Fibroblast of the conjunctiva (primary cell): ENCODE results near the gene SPAST.
A peak's percentile ranks its signal among the peaks of the same experiment; 100 is the strongest.
"Not testable (repeated sequence)": the region's sequence is repeated elsewhere in the genome, so short reads cannot be mapped to it uniquely, and the experiment has no call there.

Source experiments
- DNase-seq: peaks from one replicate; pipeline ENCODE4 v3.0.0-alpha.2; 2010; ENCODE audit warnings: low read depth

The SPAST gene

DNA sequence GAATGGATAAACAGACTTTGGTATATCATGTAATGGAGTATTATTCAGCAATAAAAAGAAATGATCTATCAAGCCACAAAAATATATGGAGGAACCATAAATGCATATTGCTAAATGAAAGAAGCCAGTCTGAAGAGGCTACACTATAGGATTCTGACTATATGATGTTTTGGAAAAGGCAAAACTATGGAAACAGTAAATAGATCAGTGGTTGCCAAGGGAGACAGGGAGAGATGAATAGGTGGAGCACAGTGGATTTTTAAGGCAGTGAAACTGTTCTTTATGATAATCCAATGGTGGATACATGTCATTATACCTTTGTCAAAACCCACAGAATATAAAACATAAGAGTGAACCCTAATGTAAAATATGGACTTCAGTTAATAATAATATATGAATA lies 61.3 kb downstream of the SPAST start:
- DNase-seq: no peak

DNA sequence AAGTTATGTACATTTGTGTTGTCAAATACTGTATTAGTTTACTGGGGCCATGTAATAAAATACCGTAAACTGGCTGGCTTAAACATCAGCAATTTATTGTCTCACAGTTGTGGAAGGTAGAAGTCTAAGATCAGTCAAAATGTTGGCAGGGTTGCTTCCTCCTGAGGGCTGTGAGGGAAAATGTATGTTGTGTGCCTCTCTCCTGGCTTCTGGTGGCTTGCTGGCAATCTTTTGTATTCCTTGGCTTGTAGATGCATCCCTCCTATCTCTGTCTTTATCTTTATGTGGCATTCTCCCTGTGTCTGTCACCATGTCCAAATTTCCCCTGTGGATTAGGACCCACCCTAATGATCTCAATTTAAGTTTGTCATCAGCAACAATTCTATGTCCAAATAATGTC lies 65.3 kb downstream of the SPAST start:
- no peak for DNase-seq

DNA sequence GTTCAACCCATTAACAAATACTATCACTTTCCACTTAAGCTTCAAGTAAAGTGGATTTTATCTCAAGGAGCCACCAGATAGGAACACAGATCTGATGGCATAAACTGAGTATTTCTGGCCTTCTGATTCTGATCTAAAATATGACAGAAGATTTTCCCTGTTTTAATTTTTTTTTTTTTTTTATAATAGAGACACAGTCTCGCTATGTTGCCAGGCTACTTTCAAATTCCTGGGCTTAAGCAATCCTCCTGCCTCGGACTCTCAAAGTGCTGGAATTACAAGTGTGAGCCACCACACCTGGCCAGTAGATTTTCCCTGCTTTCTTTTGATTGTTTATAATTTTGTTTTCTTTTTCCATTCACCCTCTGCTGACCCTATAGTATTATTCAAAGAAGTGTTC lies 65.7 kb downstream of the SPAST start:
- no peak for DNase-seq

DNA sequence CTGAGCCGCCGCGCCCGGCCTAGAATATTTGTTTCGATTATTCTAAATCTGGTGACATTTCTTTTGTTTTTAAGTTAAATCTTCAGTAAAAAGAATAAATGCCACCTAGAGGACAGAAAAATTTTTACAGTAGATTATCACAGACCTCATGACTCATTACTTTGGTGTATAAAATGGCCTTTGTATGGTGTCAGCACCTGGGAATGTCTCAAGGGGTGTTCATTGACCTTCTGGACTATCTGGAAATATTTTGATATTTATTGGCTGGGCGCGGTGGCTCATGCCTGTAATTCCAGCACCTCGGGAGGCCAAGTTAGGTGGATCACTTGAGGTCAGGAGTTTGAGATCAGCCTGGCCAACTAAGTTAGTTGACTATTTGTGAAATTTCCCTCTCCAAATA lies 72.1 kb downstream of the SPAST start:
- DNase-seq: peak; percentile 27

DNA sequence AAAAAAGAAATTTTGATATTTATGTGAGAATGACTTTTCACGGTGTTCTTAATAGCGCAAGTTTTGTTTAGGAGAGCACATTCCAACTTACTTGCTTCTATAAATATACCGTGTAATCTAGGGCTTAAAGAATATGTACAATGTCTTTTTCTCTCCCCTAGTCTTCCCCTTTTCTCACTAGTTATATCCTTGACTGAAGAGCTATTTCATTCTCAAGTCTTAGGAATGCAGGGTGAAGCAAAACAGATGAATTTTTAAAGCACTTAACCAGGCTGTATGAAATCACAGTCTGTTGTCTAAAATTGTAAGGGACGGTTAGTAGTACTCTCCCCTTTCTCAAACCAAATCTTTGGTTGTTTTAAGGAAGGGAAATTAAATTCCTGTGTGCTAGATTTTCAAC lies 72.7 kb downstream of the SPAST start:
- DNase-seq: no peak

DNA sequence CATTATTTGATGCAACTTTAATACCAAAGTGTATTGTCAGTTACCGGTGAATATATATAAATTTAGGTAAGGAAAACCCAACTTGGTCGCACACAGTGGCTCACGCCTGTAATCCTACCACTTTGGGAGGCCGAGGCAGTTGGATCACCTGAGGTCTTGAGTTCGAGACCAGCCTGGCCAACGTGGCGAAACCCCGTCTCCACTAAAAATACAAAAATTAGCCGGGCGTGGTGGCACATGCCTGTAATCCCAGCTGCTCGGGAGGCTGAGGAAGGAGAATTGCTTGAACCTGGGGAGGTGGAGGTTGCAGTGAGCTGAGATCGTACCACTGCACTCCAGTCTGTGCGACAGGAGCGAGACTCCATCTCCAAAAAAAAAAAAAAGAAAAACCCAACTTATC lies 88.2 kb downstream of the SPAST start:
- not testable (repeated sequence) for DNase-seq

DNA sequence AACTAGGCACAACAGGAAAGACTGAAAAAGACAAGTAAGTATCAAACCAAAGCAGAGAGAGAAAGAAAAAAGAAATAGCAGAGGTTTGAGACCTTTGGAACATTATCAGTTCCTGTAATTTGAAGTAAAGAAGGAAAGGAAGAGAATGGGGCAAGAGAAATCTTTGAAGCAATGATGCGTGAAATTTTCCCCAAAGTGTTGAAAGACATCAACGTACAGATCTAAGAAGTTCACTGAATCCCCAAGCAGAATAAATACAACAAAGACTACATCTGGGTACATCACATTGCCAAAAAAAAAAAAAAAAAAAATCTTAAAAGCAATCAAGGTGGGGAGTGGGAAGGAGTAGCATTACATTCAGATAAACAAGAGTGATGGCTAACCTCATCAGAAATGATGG lies 96.3 kb downstream of the SPAST start:
- DNase-seq: no peak

DNA sequence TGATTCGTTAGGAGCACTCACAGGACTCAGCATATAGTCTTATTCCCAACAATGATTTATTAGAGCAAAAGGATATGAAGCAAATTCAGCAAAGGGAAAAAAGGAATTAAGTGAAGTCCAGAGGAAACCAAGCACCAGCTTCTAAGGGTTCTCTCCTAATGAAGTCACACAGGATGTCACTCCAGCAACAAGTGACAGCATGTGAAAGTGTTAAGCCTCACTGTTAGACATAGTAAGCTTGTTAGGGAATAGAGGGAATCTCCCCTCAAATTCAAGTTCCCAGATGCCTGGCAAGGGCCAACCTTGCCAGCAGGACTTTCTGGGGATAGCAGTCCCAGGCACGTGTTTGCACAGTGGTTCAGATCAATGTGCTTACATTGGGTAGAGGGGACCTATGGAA lies 97.9 kb downstream of the SPAST start:
- DNase-seq: no peak

DNA sequence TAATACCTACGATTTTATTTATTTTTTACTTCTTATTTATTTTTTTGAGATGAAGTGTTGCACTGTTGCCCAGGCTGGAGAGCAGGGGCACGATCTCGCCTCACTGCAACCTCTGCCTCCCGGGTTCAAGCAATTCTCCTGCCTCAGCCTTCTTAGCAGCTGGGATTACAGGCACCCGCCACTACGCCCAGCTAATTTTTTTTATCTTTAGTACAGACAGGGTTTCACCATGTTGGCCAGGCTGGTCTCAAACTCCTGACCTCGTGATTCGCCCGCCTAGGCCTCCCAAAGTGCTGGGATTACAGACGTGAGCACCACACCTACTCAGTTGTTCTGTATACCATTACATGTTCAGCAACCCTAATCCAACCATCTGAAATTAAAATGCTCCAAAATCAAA lies 100.9 kb downstream of the SPAST start:
- DNase-seq: not testable (repeated sequence)

DNA sequence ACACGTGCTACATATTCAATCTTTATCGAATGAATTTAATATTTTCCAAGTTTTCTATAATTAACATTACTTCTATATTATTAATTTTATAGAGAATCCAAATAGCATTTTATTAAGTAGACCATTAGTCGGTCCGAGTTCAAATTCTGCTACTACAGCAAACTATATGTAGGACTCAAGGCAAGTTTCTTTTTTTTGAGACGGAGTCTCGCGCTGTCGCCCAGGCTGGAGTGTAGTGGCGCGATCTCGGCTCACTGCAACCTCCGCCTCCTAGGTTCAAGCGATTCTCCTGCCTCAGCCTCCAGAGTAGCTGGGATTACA lies 101.6 kb downstream of the SPAST start:
- DNase-seq: not testable (repeated sequence)

DNA sequence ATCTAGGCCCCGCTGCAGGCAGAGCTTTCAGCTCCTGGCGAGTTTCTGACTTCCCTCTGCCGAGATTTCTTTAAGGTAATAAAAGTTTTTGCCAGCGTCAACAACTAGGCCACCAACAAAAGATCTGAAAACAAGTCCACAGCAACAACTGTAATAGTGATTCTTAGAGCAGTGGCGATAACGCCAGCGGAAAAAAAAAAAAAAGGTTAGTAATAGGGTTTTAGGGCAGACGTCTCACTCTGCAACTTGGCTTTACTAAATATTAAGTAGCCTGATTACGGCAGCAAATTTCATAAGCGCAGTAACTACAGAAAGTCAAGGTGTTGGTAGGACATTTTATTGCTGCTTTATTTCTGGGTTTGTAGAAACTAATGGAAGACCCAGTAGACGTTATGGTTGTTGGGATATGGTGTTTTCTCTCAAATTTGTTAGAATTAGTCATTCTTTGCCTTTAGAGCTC lies 102.8 kb downstream of the SPAST start:
- no peak for DNase-seq

DNA sequence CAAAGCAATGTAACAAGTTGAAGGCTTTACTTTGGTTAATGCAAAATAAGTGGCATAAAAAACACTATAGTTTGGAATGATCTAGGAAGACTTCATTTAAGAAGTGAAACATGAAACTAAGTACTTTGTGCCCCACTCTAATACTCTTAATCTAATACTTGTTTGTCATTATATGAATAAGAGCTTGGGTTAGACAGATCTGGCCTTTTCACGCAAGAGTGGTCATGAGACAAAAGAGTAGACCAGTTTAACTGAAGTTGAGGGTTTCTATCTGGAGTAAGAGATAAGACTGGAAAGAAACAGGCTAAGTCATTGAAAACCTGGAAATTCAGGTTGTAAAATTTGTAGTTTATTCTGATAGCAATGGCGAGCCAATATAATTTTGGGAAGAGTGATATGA lies 105.2 kb downstream of the SPAST start:
- no peak for DNase-seq

DNA sequence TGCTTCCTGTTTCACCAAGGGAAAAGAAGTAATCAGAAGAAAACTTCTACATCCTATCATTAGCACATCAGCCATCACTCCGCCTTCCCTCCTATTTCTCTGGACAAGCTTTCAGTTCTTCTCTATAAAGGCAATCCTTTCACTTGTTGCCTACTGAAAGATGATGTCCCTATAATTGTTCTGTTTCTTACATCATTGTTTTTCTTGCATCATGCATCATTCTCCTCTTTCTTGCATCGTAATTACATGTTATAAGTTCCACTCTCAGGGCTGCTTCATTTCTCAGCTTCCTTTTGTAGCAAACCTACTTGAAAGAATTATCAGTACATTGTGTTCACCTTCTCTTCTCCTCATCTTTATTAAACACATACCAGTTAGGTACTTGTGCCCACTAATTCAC lies 109.5 kb downstream of the SPAST start:
- DNase-seq: peak; percentile 49

DNA sequence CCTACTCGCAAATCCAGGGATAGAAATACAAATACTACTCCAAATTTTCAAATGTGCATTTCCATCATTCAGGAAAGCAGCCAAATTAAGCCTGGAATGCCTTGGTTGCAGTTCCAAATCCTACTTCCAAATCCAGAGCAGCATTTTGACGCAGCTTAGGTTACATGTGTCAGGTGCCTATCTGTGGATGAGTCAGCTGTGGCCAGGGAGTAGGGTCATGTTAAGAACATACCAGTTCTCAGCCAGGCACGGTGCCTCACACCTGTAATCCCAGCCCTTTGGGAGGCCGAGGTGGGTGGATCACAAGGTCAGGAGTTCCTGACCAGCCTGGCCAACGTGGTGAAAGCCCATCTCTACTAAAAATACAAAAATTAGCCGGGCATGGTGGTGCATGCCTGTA lies 119.3 kb downstream of the SPAST start:
- no peak for DNase-seq

DNA sequence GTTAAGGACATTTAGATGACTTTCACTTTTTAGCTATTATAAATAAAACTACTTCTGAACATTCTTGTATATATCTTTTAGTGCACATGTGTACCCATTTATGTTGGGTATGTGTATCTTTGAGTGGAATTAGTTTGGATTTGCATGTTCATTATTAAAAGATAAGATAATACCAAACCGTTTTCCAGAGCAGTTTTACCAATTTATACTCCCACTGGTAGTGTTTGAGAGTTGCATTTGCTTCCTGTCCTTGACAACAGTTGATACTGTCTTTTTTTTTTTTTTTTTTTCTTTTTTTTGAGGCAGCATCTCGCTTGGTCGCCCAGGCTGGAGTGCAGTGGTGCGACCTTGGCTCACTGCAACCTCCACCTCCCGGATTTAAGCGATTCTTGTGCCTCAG lies 125.7 kb downstream of the SPAST start:
- no peak for DNase-seq

DNA sequence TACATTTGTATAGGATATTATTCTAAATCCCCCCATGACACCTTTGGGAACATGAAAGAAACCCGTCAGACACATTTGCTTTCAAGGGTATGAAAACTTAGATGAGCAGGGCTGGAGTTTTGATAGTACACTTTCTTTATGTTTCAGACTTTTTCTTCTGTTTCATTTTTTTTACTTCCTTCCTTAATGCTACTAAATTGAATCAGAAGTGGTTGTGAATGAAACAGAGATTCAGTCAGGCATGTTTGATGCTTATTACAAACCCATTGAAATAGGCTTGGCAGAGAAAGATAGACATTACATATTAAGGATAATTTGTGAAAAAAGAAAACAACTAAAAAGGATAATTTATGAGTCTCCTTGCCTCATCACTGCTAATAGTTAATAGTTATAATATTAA lies 129.1 kb downstream of the SPAST start:
- no peak for DNase-seq

DNA sequence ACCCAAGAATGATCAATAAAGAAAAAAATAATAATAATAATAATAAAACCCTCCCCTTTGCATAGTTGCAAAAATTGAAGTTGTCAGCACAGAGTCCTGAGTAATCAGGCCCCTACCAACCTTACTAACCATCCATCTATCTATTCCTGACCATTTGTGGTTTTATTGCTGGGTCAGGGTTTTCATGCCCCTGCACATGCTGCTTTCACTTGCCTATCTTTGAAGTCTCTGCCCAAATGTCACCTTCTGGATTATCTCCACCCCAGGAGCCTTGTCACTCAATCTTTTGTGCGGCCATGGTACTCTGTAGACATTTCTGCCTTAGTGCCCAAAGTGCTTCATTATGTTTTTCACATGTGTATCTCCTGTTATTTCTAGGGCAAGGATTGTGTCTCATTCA lies 137.5 kb downstream of the SPAST start:
- DNase-seq: no peak

DNA sequence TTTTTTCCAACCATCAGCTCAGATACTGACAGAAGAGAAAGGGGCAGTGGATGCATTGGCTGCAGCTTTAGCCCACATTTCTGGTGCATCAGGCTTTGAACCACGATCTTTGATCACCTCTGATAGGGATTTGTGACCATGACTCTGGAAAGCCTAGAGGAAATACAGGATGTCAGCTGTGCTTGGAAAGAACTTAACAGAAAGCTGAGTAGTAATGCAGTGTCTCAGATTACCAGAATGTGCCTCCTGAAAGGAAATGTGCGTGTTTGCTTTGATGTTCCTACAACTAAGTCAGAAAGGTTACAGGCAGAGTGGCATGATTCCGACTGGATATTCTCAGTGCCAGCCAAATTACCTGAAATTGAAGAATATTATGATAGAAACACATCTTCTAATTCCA lies 140.1 kb downstream of the SPAST start:
- DNase-seq: not testable (repeated sequence)
